Activated CD8-positive, alpha-beta memory T cell treated with anti-CD3 and anti-CD28 coated beads, Interleukin-2, amount 10 ng/mL, durations not matched to agents 7 days and 5 days (primary cell): ENCODE results near the gene ISL2. TPM values are rescaled to one million over a fixed set of nuclear protein-coding genes. Genes with fewer than 3 reads are reported as not detected.
"Not testable (repeated sequence)": the region's sequence is repeated elsewhere in the genome, so short reads cannot be mapped to it uniquely, and the experiment has no call there.

ENCODE experiments used
- ATAC-seq: fragments of 150-1000 bp; cut with Tn5 transposase; one replicate; pipeline ENCODE4 v1.10.0; 2021; ENCODE audit warnings: moderate library complexity
- CTCF ChIA-PET: fragments of 350-600 bp; sonication (Branson Sonifier 250); formaldehyde crosslinking; loops from one replicate; lab custom pipeline; 2021; ENCODE audit warnings: antibody characterized with exemption; lab: Charles Lee
- DNase-seq: peaks from one replicate; pipeline ENCODE4 v3.0.0-alpha.2; 2020
- H3K27ac Mint-ChIP-seq: one replicate; pipeline ENCODE4 v1.8.0; 2021; ENCODE audit warnings: mild to moderate bottlenecking, mixed read lengths
- H3K27me3 Mint-ChIP-seq: one replicate; pipeline ENCODE4 v1.8.0; 2021; ENCODE audit warnings: mixed read lengths
- H3K36me3 Mint-ChIP-seq: one replicate; pipeline ENCODE4 v1.8.0; 2021; ENCODE audit warnings: mild to moderate bottlenecking, mixed read lengths
- H3K4me1 Mint-ChIP-seq: one replicate; pipeline ENCODE4 v1.8.0; 2021; ENCODE audit warnings: mixed read lengths
- H3K4me3 Mint-ChIP-seq: one replicate; pipeline ENCODE4 v1.8.0; 2021; ENCODE audit warnings: mild to moderate bottlenecking, moderate library complexity, mixed read lengths
- H3K9me3 Mint-ChIP-seq: one replicate; pipeline ENCODE4 v1.8.0; 2022; ENCODE audit warnings: low read depth, mixed read lengths
- total RNA-seq, 2 experiments: library from RNA; stranded (reverse); gene quantifications; one replicate each; pipeline ENCODE4 v1.2.3, GENCODE V29; 2021

ISL2 gene
- total RNA-seq, 2 experiments from 2014 or later: 2.4 to 3.2 TPM

GRCh38 chr15:76312540-76313174 is 23.9 kb upstream of the ISL2 start:
- no peak for DNase-seq
- ATAC-seq: no peak
- H3K4me3 Mint-ChIP-seq: peak overlapping the region; percentile 3
- no peaks in the 10 kb centered on the region for H3K9me3 Mint-ChIP-seq
- peaks cover 30% of the 10 kb centered on the region for H3K4me1 Mint-ChIP-seq
- CTCF ChIA-PET: interaction anchor here (0.9 to 1.2 kb wide), 2 partner anchors 11 to 23 kb away, joined by 3 read pairs; no protein-coding TSS in a partner anchor
- H3K36me3 Mint-ChIP-seq: peaks cover 13% of the 10 kb centered on the region
- H3K27me3 Mint-ChIP-seq: no peaks in the 10 kb centered on the region
- H3K27ac Mint-ChIP-seq: no peak overlapping the region

- not testable (repeated sequence) for H3K4me3 Mint-ChIP-seq, H3K9me3 Mint-ChIP-seq, H3K27me3 Mint-ChIP-seq, ATAC-seq, H3K27ac Mint-ChIP-seq, DNase-seq
- Mint-ChIP-seq H3K36me3 (peaks cover 11% of the 10 kb centered on the region), H3K4me1 (peaks cover 29% of the 10 kb centered on the region)
- CTCF ChIA-PET: interaction anchor here (0.9 to 1.2 kb wide), 2 partner anchors 10 to 23 kb away, joined by 3 read pairs; no protein-coding TSS in a partner anchor
These were observed 23.4 kb upstream of the ISL2 start for GRCh38 chr15:76313175-76313567.

GRCh38 chr15:76313731-76314130 is 22.8 kb upstream of the ISL2 start:
- CTCF ChIA-PET: interaction anchor here (0.9 to 1.2 kb wide), 2 partner anchors 10 to 22 kb away, joined by 3 read pairs; no protein-coding TSS in a partner anchor

GRCh38 chr15:76320012-76320411 is 16.6 kb upstream of the ISL2 start:
- DNase-seq (no peak), ATAC-seq (no peak)
- H3K27me3 Mint-ChIP-seq: peaks cover 37% of the 10 kb centered on the region
- H3K36me3 Mint-ChIP-seq: no peaks in the 10 kb centered on the region
- CTCF ChIA-PET: no interaction called here
- H3K4me1 Mint-ChIP-seq: peaks cover 2% of the 10 kb centered on the region
- H3K9me3 Mint-ChIP-seq: no peaks in the 10 kb centered on the region
- H3K27ac Mint-ChIP-seq: no peak overlapping the region
- no peak overlapping the region for H3K4me3 Mint-ChIP-seq

More at GRCh38 chr15:76313731-76314130, 22.8 kb upstream of the ISL2 start:
- Mint-ChIP-seq H3K27me3 (no peaks in the 10 kb centered on the region), H3K36me3 (peaks cover 5% of the 10 kb centered on the region), H3K4me3 (no peak overlapping the region), H3K4me1 (peaks cover 23% of the 10 kb centered on the region), H3K27ac (no peak overlapping the region), H3K9me3 (no peaks in the 10 kb centered on the region)
- DNase-seq (no peak), ATAC-seq (no peak)

DNA sequence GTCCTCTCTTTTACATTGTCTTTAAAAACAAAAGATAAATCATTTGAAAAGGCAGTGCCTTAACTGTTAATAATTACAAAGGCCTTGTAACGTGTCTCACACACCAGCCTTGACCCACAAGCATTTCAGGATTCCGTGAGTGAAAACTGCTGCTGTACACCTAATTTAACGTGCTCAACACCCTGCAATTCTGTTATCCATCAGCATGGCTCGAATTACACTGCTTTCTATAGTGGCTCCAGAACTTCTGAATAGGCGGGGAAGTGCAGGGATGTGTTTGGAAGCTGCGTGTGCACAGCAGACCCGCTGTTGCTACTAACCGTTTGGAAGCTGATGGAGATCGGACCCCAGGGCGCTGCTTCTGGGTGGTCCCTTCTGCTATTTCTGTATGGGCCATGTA is 15.4 kb upstream of the ISL2 start:
- CTCF ChIA-PET: no interaction called here
- peaks cover 49% of the 10 kb centered on the region for H3K27me3 Mint-ChIP-seq
- DNase-seq (no peak), ATAC-seq (no peak)
- peaks cover 2% of the 10 kb centered on the region for H3K4me1 Mint-ChIP-seq
- no peak overlapping the region for H3K4me3 Mint-ChIP-seq
- H3K27ac Mint-ChIP-seq: no peak overlapping the region
- no peaks in the 10 kb centered on the region for H3K9me3 Mint-ChIP-seq
- H3K36me3 Mint-ChIP-seq: no peaks in the 10 kb centered on the region

GRCh38 chr15:76321602-76322001 is 15.0 kb upstream of the ISL2 start:
- no peaks in the 10 kb centered on the region for H3K9me3 Mint-ChIP-seq
- peaks cover 51% of the 10 kb centered on the region for H3K27me3 Mint-ChIP-seq
- no peak overlapping the region for H3K4me3 Mint-ChIP-seq
- no peaks in the 10 kb centered on the region for H3K36me3 Mint-ChIP-seq
- no peak for DNase-seq
- H3K4me1 Mint-ChIP-seq: peaks cover 2% of the 10 kb centered on the region
- CTCF ChIA-PET: no interaction called here
- no peak for ATAC-seq
- no peak overlapping the region for H3K27ac Mint-ChIP-seq

GRCh38 chr15:76324066-76324465 is 12.5 kb upstream of the ISL2 start:
- Mint-ChIP-seq H3K4me3 (no peak overlapping the region), H3K4me1 (peaks cover 2% of the 10 kb centered on the region), H3K27me3 (peaks cover 71% of the 10 kb centered on the region), H3K27ac (no peak overlapping the region), H3K36me3 (no peaks in the 10 kb centered on the region), H3K9me3 (no peaks in the 10 kb centered on the region)
- DNase-seq (no peak), ATAC-seq (no peak)
- CTCF ChIA-PET: interaction anchor here (1.1 to 2.2 kb wide), 2 partner anchors 9 to 11 kb away, joined by 3 to 7 read pairs; no protein-coding TSS in a partner anchor

- CTCF ChIA-PET: interaction anchor here (1.3 kb wide), 1 partner anchor 10 kb away, joined by 3 read pairs; the partner anchor contains the start of gene ISL2
- H3K4me3 Mint-ChIP-seq: no peak overlapping the region
- H3K9me3 Mint-ChIP-seq: no peaks in the 10 kb centered on the region
- no peak for DNase-seq
- H3K27me3 Mint-ChIP-seq: peaks cover 78% of the 10 kb centered on the region
- no peaks in the 10 kb centered on the region for H3K4me1 Mint-ChIP-seq
- H3K36me3 Mint-ChIP-seq: no peaks in the 10 kb centered on the region
- no peak for ATAC-seq
- no peak overlapping the region for H3K27ac Mint-ChIP-seq
These were observed 10.9 kb upstream of the ISL2 start for GRCh38 chr15:76325704-76326103.

- Mint-ChIP-seq H3K4me1 (no peaks in the 10 kb centered on the region), H3K4me3 (no peak overlapping the region), H3K9me3 (no peaks in the 10 kb centered on the region), H3K27ac (no peak overlapping the region), H3K36me3 (no peaks in the 10 kb centered on the region), H3K27me3 (peaks cover 69% of the 10 kb centered on the region)
- ATAC-seq (no peak), DNase-seq (no peak)
- CTCF ChIA-PET: no interaction called here
These were observed 9.1 kb upstream of the ISL2 start for GRCh38 chr15:76327191-76328105.

GRCh38 chr15:76328106-76328696 is 8.4 kb upstream of the ISL2 start:
- Mint-ChIP-seq H3K4me3 (no peak overlapping the region), H3K36me3 (no peaks in the 10 kb centered on the region), H3K4me1 (no peaks in the 10 kb centered on the region), H3K9me3 (no peaks in the 10 kb centered on the region), H3K27ac (no peak overlapping the region), H3K27me3 (peaks cover 66% of the 10 kb centered on the region)
- CTCF ChIA-PET: no interaction called here
- ATAC-seq: no peak
- DNase-seq: no peak

- DNase-seq: no peak
- CTCF ChIA-PET: interaction anchor here (1.9 kb wide), 1 partner anchor 138 kb away, joined by 8 read pairs; no protein-coding TSS in a partner anchor
- Mint-ChIP-seq H3K4me1 (peaks cover under 1% of the 10 kb centered on the region), H3K36me3 (no peaks in the 10 kb centered on the region), H3K9me3 (no peaks in the 10 kb centered on the region), H3K27ac (no peak overlapping the region), H3K4me3 (no peak overlapping the region), H3K27me3 (peaks cover 60% of the 10 kb centered on the region)
- no peak for ATAC-seq
These were observed 7.6 kb upstream of the ISL2 start for GRCh38 chr15:76328958-76329357.

- Mint-ChIP-seq H3K27me3 (peaks cover 54% of the 10 kb centered on the region), H3K4me1 (peaks cover 8% of the 10 kb centered on the region), H3K27ac (no peak overlapping the region), H3K9me3 (no peaks in the 10 kb centered on the region), H3K36me3 (no peaks in the 10 kb centered on the region), H3K4me3 (no peak overlapping the region)
- ATAC-seq: no peak
- DNase-seq: no peak
- CTCF ChIA-PET: interaction anchor here (1.0 to 1.9 kb wide), 3 partner anchors 15 to 140 kb away, joined by 4 to 8 read pairs (median 5); partner anchors contain the start of gene ETFA
These were observed 6.4 kb upstream of the ISL2 start for GRCh38 chr15:76330080-76330680.

DNA sequence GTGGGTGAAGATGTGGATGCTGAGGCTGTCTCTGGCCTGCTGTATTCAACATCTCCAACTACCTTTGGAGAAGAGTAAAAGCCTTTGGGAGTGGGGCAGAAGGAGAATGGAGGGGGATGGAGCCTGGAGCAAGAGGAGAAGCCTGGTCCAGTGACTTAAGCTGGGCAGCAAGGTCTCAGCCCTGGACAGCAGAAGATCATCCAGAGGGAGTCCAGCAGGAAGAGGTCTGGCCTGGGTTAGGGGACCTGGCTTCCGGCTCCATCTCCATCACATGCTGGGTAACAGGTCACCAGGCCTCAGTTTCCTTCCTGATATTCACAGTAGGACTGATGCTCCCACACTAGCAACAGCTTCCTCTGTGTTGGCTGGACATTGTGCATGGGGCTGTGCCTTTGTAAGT is 3.8 kb upstream of the ISL2 start:
- Mint-ChIP-seq H3K4me3 (no peak overlapping the region), H3K4me1 (peaks cover 31% of the 10 kb centered on the region)
- CTCF ChIA-PET: interaction anchor here (0.6 to 1.9 kb wide), 3 partner anchors 9 to 143 kb away, joined by 3 to 7 read pairs (median 3); no protein-coding TSS in a partner anchor

More for the DNA sequence above, 3.8 kb upstream of the ISL2 start:
- ATAC-seq (no peak), DNase-seq (peak; percentile 25)
- H3K9me3 Mint-ChIP-seq: no peaks in the 10 kb centered on the region
- peaks cover 2% of the 10 kb centered on the region for H3K36me3 Mint-ChIP-seq
- no peak overlapping the region for H3K27ac Mint-ChIP-seq
- peaks cover 51% of the 10 kb centered on the region for H3K27me3 Mint-ChIP-seq
